GM21619 (cell line): Measurements from ENCODE around the gene PRADC1.

Experiments used
- ATAC-seq: cut with Tn5 transposase; IDR thresholded peaks from one replicate; pipeline ENCODE4 v1.9.1; 2021; ENCODE audit not compliant: unreplicated experiment

Gene PRADC1

GRCh38 chr2:73259276-73259675 lies 26.2 kb upstream of the PRADC1 start:
- ATAC-seq: no peak

- no peak for ATAC-seq
Observed at GRCh38 chr2:73258913-73259215, 25.8 kb upstream of the PRADC1 start.

GRCh38 chr2:73258186-73258912 lies 25.3 kb upstream of the PRADC1 start:
- ATAC-seq: no peak

GRCh38 chr2:73257425-73258125 lies 24.5 kb upstream of the PRADC1 start:
- ATAC-seq: no peak

GRCh38 chr2:73257021-73257420 lies 24.0 kb upstream of the PRADC1 start:
- ATAC-seq: no peak

GRCh38 chr2:73256618-73256922 lies 23.5 kb upstream of the PRADC1 start:
- no peak for ATAC-seq

- no peak for ATAC-seq
Observed at GRCh38 chr2:73255907-73256617, 23.0 kb upstream of the PRADC1 start.

GRCh38 chr2:73255007-73255644 lies 22.1 kb upstream of the PRADC1 start:
- no peak for ATAC-seq

- ATAC-seq: no peak
Observed at GRCh38 chr2:73254343-73255006, 21.4 kb upstream of the PRADC1 start.

GRCh38 chr2:73253901-73254300 lies 20.9 kb upstream of the PRADC1 start:
- ATAC-seq: no peak

- ATAC-seq: no peak
Observed at GRCh38 chr2:73253400-73253799, 20.4 kb upstream of the PRADC1 start.

GRCh38 chr2:73252238-73253027 lies 19.4 kb upstream of the PRADC1 start:
- ATAC-seq: no peak

GRCh38 chr2:73250872-73251846 lies 18.1 kb upstream of the PRADC1 start:
- no peak for ATAC-seq

- ATAC-seq: no peak
Observed at GRCh38 chr2:73249636-73250035, 16.6 kb upstream of the PRADC1 start.

- no peak for ATAC-seq
Observed at GRCh38 chr2:73246850-73247249, 13.8 kb upstream of the PRADC1 start.

GRCh38 chr2:73244580-73244979 lies 11.5 kb upstream of the PRADC1 start:
- no peak for ATAC-seq

GRCh38 chr2:73243884-73244570 lies 11.0 kb upstream of the PRADC1 start:
- no peak for ATAC-seq

GRCh38 chr2:73239776-73240175 lies 6.7 kb upstream of the PRADC1 start:
- ATAC-seq: no peak

- ATAC-seq: no peak
Observed at GRCh38 chr2:73238976-73239375, 5.9 kb upstream of the PRADC1 start.
